Measurements from ENCODE around the gene PLVAP. TPM values are rescaled to one million over a fixed set of nuclear protein-coding genes. Genes with fewer than 3 reads are reported as not detected.

Gene PLVAP
- total and polyA plus RNA-seq, 9 of the 15 experiments (the other 6 are each of a cell fraction or from before 2014, with no cell fraction given), result 0.09 to 0.84 (median 0.51) TPM; not detected in 4

GRCh38 chr19:17336872-17337674, 40.1 kb downstream of the PLVAP start, which contains the start of gene GTPBP3 (continued):
- TF ChIP-seq ZBTB26 (CRISPR knock-in tag; IDR thresholded peaks at IDR 0.05), result 0 out of 2 replicates have a peak, but pooled peaks have one; percentile 2
- TF ChIP-seq CEBPB (tag; IDR thresholded peaks at IDR 0.05), result no peak
- TF ChIP-seq SAFB2 (IDR thresholded peaks at IDR 0.05; ENCODE audit: borderline replicate concordance, low read depth, low read length, severe bottlenecking), result no peak
- no peak; the same call in 1 of the 2 replicates for TF ChIP-seq ZBED1 (IDR thresholded peaks at IDR 0.05)
- no peak for TF ChIP-seq TSHZ1 (CRISPR knock-in tag; IDR thresholded peaks at IDR 0.05)
- TF ChIP-seq PHTF2 (CRISPR knock-in tag; IDR thresholded peaks at IDR 0.05), result no peak
- TF ChIP-seq GATAD2A (IDR thresholded peaks at IDR 0.05), result 0 out of 2 replicates have a peak, but pooled peaks have one; percentile 7
- peak; percentile 84; the same call in 1 of the 2 replicates for TF ChIP-seq ZNF395 (CRISPR knock-in tag; IDR thresholded peaks at IDR 0.05)
- no peak for TF ChIP-seq AFF4 (CRISPR knock-in tag; IDR thresholded peaks at IDR 0.05)
- TF ChIP-seq XRCC5 (IDR thresholded peaks at IDR 0.05; ENCODE audit: low read depth, low read length), result peak; percentile 80; the same call in 1 of the 2 replicates
- TF ChIP-seq POLR2AphosphoS2 (IDR thresholded peaks at IDR 0.05; ENCODE audit: low read length), result peak; percentile 54; the same call in 1 of the 2 replicates
- TF ChIP-seq CBFA2T3 (IDR thresholded peaks at IDR 0.05), result no peak
- peak; percentile 61 for TF ChIP-seq NKRF (IDR thresholded peaks at IDR 0.05; ENCODE audit: borderline replicate concordance)
- no peak for TF ChIP-seq ZNF77 (CRISPR knock-in tag; IDR thresholded peaks at IDR 0.05)
- no peak; the same call in 1 of the 2 replicates for TF ChIP-seq KAT7 (CRISPR knock-in tag; IDR thresholded peaks at IDR 0.05; ENCODE audit: borderline replicate concordance)

Measured in K562 (cell line).